ENCODE results near the gene FZD8. TPM values are rescaled to one million over a fixed set of nuclear protein-coding genes. Genes with fewer than 3 reads are reported as not detected.

Gene FZD8
- total RNA-seq (1 to 10 TPM; 3.5 to 5.4 TPM), polyA plus RNA-seq (1 to 10 TPM in 1 of 2 donors, under 1 TPM in 1; 0.25 to 2.4 TPM)

GRCh38 chr10:35642035-35642792 is at the start of gene FZD8:
FZD8 (minus strand) TSS chr10:35642296; CDS start chr10:35641429, 867 bp downstream.
- Histone ChIP-seq H3K9ac (ENCODE audit: low read depth in 1 of 2, low read length in 2 of 2) (peak within 1 kb of the TSS; percentile 2 to 27), H3K9me3 (ENCODE audit: control insufficient read depth in 4 of 4, low read length in 3 of 4) (no peaks in the 10 kb centered on the region), H3K27ac (ENCODE audit: low read depth in 1 of 2, low read length in 2 of 2) (peak within 1 kb of the TSS; percentile 63 to 73), H3K36me3 (ENCODE audit: control insufficient read depth in 4 of 4, insufficient read depth in 3 of 4, low read depth in 1 of 4, low read length in 3 of 4) (peaks cover 0 to 3% (median 0%) of the 10 kb centered on the region in 4 donors), H3K27me3 (ENCODE audit: control insufficient read depth in 4 of 4, insufficient read depth in 4 of 4, low read length in 3 of 4) (no peaks in the 10 kb centered on the region), H3K4me1 (ENCODE audit: control insufficient read depth in 4 of 4, insufficient read depth in 4 of 4, low read length in 3 of 4) (peaks cover 11 to 39% (median 26%) of the 10 kb centered on the region in 4 donors), H3K4me3 (ENCODE audit: low read depth in 1 of 3, low read length in 3 of 3) (peak within 1 kb of the TSS; percentile 76 to 82 (median 79))
- TF ChIP-seq ATF3 (IDR thresholded peaks at IDR 0.05) (no peak), SP1 (IDR thresholded peaks at IDR 0.05) (peak; percentile 61), HNF4G (IDR thresholded peaks at IDR 0.05) (no peak), NR2F2 (IDR thresholded peaks at IDR 0.05) (no peak), TAF1 (conservative IDR thresholded peaks at IDR 0.05) (peak; percentile 33), REST (IDR thresholded peaks at IDR 0.05) (peak; percentile 32), EGR1 (IDR thresholded peaks at IDR 0.05; ENCODE audit: low read depth in 2 of 2) (no peak), GABPA (IDR thresholded peaks at IDR 0.05 in 1 of 2, conservative IDR thresholded peaks at IDR 0.05 in 1 of 2) (peak; percentile 27 to 76), RAD21 (IDR thresholded peaks at IDR 0.05) (peak; percentile 41 to 54), HNF4A (conservative IDR thresholded peaks at IDR 0.05) (peak; percentile 40 to 48), YY1 (IDR thresholded peaks at IDR 0.05) (peak; percentile 58), MAX (IDR thresholded peaks at IDR 0.05) (no peak)
- DNase-seq (ENCODE audit: low spot score) = peak; percentile 79
- 1% methylated on average over 80 of the region's 80 CpGs for WGBS

- Histone ChIP-seq H3K4me3 (ENCODE audit: low read depth in 1 of 3, low read length in 3 of 3) (no peak overlapping the region), H3K36me3 (ENCODE audit: control insufficient read depth in 4 of 4, insufficient read depth in 3 of 4, low read depth in 1 of 4, low read length in 3 of 4) (no peaks in the 10 kb centered on the region), H3K27ac (ENCODE audit: low read depth in 1 of 2, low read length in 2 of 2) (no peak overlapping the region), H3K27me3 (ENCODE audit: control insufficient read depth in 4 of 4, insufficient read depth in 4 of 4, low read length in 3 of 4) (no peaks in the 10 kb centered on the region), H3K4me1 (ENCODE audit: control insufficient read depth in 4 of 4, insufficient read depth in 4 of 4, low read length in 3 of 4) (peaks cover 0 to 6% (median 0%) of the 10 kb centered on the region in 4 donors), H3K9ac (ENCODE audit: low read depth in 1 of 2, low read length in 2 of 2) (no peak overlapping the region), H3K9me3 (ENCODE audit: control insufficient read depth in 4 of 4, low read length in 3 of 4) (no peaks in the 10 kb centered on the region)
- DNase-seq (ENCODE audit: low spot score) = no peak
- 90% methylated on average over 12 of the region's 12 CpGs for WGBS
- no peak for TF ChIP-seq MAX (IDR thresholded peaks at IDR 0.05)
- no peak for TF ChIP-seq CTCF (IDR thresholded peaks at IDR 0.05; ENCODE audit: low read depth, low read length, missing input control)
- no peak for TF ChIP-seq JUND (IDR thresholded peaks at IDR 0.05)
- no peak for TF ChIP-seq TAF1 (conservative IDR thresholded peaks at IDR 0.05)
- no peak for TF ChIP-seq GABPA (IDR thresholded peaks at IDR 0.05 in 1 of 2, conservative IDR thresholded peaks at IDR 0.05 in 1 of 2)
- TF ChIP-seq HNF4G (IDR thresholded peaks at IDR 0.05) = no peak
- no peak for TF ChIP-seq NR2F2 (IDR thresholded peaks at IDR 0.05)
- TF ChIP-seq ATF3 (IDR thresholded peaks at IDR 0.05) = no peak
- TF ChIP-seq RAD21 (IDR thresholded peaks at IDR 0.05) = no peak
- TF ChIP-seq FOXA1 (IDR thresholded peaks at IDR 0.05) = no peak
- TF ChIP-seq RXRA (IDR thresholded peaks at IDR 0.05) = no peak
- TF ChIP-seq FOXA2 (IDR thresholded peaks at IDR 0.05) = no peak
Measured at GRCh38 chr10:35691522-35692236, 49.6 kb upstream of the FZD8 start.

Data from liver (tissue), 9 donors.